ENCODE results near the gene C11orf98.

- TF ChIP-seq KAT7 (CRISPR knock-in tag; IDR thresholded peaks at IDR 0.05; ENCODE audit: borderline replicate concordance) (no peak), USF2 (CRISPR knock-in tag; IDR thresholded peaks at IDR 0.05) (no peak), CTCF (IDR thresholded peaks at IDR 0.05) (no peak), ZNF138 (CRISPR knock-in tag; conservative IDR thresholded peaks at IDR 0.05) (no peak), ATF3 (CRISPR knock-in tag; conservative IDR thresholded peaks at IDR 0.05) (no peak), MAX (CRISPR knock-in tag; IDR thresholded peaks at IDR 0.05) (no peak), CREB1 (CRISPR knock-in tag; IDR thresholded peaks at IDR 0.05) (no peak)
Observed at GRCh38 chr11:62656796-62657429, 8.1 kb downstream of the C11orf98 start.

All from WTC11 (cell line).